Epidermal melanocyte (primary cell): Measurements from ENCODE around the gene SPN.
"Not testable (repeated sequence)": the region's sequence is repeated elsewhere in the genome, so short reads cannot be mapped to it uniquely, and the experiment has no call there.

Experiments
- DNase-seq: peaks from one replicate; pipeline ENCODE4 v3.0.0; 2011; ENCODE audit warnings: low spot score; ENCODE audit not compliant: insufficient read length

Gene SPN

DNA sequence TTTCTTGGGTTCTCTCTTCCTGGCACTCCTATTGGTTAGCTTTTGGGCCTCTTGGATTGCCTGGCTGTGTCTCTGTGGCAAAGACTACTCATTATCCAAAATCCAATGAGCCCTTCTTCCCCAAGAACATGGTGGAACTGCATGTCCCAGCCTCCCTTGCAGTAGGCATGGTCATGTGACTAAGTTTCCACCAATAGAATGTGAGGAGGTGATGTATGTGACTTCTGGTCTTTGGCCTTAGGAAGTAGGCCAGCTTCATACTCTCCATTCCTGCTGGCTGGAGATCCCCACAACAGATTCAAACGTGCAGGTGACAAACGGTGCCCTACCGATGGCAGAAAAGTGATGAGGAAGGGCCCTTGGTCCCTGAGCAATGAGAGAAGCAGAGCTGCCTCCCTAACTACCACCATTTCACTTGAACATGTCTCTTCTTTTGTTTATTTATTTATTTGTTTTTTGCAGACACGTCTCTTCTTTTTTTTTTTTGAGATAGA lies 17.3 kb upstream of the SPN start:
- no peak for DNase-seq

DNA sequence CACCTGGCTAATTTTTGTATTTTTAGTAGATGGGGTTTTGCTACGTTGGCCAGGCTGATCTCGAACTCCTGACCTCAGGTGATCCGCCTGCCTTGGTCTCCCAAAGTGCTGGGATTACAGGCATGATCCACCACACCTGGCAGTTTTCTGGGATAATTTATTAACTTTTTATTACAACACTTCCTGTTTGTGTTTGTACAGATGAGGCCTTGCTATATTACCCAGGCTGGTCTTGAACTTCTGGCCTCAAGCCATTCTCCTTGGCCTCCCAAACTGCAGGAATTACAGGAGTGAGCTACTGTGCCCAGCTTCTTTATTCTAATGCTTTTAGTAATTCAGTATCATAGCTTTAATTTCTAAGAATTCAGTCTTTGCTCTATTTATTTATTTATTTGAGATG lies 16.1 kb upstream of the SPN start:
- no peak for DNase-seq

DNA sequence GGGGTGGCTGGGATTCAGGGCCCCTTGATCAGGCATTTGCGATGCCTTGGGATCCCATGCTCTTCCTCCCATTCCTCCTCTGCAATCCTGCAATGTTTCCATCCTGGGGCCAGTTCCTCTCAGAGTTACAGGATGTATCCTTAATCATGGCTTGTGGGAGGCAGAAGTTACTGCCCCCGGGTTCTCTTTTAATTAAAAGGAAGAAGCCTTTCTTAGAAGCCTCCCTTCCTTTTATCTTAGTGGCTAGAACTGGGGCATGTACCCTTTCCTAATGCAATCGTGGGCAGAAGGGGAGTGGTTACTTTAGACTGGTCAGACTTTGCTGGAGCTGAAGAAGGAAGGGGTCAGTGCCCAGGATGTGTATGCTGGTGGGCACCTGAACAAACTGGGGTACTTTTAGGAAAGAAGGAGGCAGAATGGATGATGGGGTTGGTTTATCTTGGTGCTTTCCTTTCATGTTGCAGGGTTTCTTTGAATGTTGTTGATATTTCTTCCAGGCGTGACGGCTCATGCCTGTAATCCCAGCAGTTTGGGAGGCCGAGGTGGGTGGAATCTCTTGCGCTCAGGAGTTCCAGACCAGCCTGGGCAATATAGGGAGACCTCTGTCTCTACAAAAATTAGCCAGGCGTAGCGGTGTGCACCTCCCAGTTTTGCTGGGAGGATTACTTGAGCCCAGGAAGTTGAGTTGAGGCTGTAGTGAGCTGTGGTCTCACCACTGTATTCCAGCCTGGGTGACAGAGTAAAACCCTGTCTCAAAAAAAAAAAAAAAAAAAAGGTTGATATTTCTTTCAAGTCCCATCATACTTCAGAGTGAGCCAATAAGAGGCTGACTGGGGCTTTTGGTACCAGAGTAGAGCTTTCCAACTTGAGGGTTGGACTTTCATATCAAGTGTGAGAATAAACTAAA lies 13.2 kb upstream of the SPN start:
- DNase-seq: no peak

DNA sequence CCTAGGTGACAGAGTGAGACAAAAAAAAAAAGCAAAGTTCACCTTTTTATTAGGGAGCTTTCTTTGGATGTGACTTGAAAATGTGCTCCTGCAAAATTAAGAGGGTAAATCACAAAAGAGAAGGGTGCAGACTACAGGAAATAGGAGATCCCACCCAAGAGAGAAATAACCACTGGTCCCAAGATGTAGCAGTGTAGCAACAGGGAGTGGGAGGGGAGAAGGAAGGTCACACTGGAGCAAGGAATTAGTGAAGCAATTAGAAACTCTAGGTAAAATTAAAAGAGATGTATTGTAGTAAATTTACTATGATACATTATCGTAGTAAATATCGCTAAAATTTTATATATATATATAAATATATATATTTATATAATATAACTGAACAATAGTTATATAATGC lies 12.3 kb upstream of the SPN start:
- no peak for DNase-seq

DNA sequence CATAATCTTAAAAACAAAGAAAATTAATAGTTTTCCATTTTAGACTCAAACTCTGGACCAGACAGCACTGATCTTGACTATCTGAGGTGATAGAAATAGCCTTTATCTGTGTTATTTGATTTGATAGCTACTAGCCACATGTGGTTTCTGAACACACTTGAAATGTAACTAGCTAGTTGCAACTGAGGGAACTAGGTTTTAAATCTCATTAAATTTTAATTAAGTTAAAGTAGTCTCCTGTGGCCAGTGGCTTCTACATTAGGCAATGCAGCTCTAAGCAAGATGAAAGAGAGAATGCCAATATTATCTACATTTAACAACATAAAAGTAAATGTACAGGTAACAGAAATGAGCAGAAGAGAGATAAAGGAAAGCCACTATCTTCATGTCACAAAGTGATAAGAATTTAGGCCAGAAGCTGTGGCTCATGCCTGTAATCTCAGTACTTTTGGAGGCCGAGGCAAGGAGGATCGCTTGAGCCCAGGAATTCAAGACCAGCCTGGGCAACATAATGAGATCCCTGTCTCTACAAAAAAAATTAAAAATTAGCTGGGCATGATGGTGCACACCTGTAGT lies 11.2 kb upstream of the SPN start:
- DNase-seq: no peak

DNA sequence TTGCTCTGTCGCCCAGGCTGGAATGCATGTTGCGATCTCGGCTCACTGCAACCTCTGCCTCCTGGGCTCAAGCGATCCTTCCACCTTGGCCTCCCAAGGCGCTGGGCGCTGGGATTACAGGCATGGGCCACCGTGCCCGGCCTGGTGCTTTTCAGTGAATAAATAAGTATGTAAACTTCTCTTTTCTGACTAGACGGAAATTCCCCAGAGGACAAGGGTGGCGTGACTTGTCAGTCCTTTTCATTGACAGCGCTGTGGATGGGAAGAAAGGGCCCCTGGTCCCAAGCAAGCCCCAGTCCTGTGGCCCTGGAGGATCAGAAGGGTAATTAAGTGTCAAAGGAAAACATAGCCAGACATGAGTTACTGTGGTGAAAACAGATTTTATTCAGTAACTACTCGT lies 9.6 kb upstream of the SPN start:
- DNase-seq: no peak

DNA sequence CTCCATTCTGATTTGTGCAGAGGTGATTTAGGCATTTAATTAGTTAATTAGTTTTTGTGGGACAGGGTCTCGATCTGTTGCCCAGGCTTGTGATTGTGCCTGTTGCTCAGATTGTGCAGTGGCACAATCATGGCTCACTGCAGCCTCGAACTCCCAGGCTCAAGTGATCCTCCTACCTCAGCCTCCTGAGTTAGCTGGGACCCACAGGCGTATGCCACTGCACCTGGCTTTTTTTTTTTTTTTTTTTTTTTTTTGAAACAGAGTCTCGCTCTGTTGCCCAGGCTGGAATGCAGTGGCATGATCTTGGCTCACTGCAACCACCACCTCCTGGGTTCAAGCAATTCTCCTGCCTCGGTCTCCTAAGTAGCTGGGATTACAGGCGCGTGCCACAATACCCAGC lies 9.2 kb upstream of the SPN start:
- not testable (repeated sequence) for DNase-seq

DNA sequence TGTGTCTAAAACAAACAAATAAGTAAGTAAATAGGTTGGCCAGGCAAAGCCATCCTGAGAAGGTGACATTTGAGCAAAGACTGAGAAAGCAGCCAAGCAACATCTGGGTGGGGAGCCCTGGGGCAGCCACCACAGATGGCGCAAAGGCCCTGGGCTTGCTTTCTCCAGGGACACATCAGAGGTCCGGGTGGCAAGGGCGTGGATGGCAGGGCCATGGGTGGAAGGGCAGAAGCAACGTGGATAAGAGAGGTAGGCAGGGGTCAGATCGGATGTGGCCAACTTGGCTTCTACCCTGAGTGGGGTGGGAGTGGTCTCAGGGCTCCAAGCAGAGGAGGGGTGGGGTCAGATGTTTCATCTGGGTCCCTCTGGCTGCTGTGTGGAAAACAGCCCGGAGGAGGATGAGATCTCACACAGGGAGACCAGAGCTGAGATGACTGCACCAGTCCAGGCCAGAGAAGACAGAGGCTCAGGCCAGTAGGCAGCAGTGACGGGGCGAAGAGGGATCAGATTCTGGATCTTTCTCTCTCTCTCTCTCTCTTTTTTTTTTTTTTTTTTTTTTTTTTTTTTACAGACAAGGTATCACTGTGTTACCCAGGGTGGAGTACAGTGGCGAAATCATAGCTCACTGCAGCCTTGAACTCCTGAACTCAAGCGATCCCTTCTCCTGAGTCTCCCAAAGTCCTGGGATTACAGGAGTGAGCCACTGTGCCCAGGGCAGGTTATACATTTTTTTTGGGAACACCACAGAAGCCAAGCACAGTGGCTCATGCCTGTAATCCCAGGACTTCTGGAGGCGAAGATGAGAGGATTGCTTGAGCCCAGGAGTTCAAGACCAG lies 6.1 kb upstream of the SPN start:
- no peak for DNase-seq

DNA sequence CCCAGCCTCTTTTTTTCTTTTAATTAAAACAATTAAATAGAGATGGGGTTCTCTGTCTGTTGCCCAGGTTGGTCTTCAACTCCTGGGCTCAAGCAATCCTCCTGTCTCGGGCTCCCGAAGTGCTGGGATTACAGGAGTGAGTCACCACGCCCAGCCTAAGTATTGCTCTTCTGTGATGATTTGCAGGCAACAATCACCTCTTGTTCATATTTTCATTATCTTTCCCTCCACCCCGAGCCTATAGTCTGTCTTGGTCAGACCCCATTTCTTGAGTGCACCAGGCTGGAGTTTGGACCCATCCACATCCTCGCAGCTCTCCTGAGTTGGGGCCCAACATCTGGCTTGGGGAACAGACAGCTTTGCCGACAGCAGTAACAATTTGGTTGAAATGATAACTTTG lies 4.3 kb upstream of the SPN start:
- DNase-seq: no peak

DNA sequence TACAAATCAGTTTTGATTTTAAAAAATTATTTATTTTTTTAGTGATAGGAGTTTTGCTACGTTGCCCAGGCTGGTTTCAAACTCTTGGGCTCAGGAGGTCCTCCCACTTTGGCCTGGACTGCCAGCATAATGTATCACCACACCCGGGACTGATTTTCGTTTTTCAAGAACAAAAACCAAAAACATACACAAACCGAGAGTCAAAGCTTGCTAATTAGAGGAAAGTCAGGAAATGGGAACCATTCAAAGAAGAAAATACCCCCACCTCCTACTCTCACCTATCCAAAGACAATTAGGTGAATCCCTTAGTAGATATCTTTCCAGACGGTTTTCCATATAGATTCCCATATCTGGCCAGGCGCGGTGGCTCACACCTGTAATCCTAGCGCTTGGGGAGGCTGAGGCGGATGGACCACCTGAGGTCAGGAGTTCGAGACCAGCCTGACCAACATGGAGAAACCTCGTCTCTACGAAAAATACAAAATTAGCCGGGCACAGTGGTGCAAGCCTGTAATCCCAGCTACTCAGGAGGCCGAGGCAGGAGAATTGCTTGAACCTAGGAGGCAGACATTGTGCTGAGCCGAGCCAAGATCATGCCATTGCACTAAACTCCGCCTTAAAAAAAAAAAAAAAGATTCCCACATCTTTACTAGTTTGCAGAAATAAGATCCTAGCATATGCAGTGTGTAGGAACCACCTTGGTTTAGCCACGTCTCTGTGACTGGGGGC lies 883 bp upstream of the SPN start:
- DNase-seq: no peak

DNA sequence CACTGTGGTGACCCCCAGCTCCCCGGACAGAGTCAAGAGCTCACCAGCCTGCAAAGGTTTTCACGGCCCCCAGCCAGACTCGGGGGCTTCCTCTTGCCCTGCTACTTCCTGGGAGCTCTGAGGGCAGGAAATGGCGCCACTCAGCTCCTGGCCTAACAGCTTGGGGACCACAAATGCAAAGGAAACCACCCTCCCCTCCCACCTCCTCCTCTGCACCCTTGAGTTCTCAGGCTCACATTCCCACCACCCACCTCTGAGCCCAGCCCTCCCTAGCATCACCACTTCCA lies 375 bp upstream of the SPN start:
- DNase-seq: no peak

DNA sequence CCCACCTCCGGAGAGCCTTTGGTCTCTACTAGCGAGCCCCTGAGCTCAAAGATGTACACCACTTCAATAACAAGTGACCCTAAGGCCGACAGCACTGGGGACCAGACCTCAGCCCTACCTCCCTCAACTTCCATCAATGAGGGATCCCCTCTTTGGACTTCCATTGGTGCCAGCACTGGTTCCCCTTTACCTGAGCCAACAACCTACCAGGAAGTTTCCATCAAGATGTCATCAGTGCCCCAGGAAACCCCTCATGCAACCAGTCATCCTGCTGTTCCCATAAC lies 702 bp downstream of the SPN start:
- no peak for DNase-seq

DNA sequence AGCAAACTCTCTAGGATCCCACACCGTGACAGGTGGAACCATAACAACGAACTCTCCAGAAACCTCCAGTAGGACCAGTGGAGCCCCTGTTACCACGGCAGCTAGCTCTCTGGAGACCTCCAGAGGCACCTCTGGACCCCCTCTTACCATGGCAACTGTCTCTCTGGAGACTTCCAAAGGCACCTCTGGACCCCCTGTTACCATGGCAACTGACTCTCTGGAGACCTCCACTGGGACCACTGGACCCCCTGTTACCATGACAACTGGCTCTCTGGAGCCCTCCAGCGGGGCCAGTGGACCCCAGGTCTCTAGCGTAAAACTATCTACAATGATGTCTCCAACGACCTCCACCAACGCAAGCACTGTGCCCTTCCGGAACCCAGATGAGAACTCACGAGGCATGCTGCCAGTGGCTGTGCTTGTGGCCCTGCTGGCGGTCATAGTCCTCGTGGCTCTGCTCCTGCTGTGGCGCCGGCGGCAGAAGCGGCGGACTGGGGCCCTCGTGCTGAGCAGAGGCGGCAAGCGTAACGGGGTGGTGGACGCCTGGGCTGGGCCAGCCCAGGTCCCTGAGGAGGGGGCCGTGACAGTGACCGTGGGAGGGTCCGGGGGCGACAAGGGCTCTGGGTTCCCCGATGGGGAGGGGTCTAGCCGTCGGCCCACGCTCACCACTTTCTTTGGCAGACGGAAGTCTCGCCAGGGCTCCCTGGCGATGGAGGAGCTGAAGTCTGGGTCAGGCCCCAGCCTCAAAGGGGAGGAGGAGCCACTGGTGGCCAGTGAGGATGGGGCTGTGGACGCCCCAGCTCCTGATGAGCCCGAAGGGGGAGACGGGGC lies 1.3 kb downstream of the SPN start:
- no peak for DNase-seq

DNA sequence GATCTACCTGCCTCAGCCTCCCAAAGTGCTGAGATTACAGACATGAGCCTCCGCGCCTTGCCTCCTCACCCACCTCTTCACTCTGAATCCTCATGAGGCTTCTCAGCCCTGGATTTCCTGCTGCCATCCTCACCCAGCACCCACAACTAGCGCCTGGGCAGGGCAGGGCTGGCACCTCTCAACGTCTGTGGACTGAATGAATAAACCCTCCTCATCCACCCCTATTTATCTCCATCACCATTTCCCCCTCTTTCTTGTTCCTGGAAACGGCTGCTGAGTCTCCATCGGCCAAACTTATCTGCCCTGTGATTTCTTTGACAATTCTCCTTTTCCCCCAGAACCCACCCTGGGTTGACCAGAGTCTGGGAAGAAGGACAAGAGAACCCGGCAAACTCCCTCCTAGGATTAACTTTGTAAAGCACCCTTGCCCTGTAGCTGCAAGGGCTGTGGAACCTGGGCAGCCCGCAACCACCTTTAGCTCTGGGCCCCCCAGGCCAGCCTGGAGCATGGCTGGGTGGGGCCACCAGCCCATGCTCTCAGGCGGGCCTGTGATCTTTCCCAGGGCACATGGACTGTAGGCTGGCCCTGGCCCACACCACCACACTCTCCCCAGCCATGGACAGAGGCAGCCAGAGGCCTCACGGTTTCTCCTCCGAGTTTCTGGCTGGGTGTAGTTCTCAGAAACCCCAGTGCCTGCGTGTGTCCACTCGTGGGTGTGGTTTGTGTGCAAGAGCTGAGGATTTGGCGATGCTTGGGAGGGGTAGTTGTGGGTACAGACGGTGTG lies 2.4 kb downstream of the SPN start:
- no peak for DNase-seq

DNA sequence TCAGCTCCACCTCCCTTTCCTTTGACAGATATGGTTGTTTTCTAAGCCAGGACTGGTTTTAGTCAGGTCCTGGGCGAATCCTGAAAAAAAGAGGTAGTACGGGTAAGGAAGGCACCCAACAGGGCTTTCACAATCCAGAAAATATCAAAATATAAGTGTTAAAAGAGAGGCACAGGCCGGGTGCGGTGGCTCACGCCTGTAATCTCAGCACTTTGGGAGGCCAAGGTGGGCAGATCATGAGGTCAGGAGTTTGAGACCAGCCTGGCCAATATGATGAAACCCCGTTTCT lies 4.2 kb downstream of the SPN start:
- not testable (repeated sequence) for DNase-seq

DNA sequence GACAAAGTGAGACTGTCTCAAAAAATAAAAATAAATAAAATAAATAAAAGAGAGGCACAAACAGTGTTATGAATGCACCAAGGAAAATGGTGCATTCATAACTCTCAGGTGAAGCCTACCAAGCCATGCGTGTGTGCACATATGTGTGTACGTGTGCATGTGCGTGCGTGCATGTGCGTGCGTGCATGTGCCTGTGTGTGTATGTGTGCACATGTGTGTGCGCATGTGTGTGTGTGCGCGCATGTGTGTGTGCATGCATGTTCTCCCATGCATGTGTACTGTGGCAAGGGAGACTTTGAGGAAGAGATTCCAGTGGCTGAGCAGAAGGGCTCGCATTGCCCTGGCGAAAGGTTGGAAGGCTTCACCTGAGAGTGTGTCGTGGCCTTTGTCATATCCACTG lies 4.7 kb downstream of the SPN start:
- no peak for DNase-seq

DNA sequence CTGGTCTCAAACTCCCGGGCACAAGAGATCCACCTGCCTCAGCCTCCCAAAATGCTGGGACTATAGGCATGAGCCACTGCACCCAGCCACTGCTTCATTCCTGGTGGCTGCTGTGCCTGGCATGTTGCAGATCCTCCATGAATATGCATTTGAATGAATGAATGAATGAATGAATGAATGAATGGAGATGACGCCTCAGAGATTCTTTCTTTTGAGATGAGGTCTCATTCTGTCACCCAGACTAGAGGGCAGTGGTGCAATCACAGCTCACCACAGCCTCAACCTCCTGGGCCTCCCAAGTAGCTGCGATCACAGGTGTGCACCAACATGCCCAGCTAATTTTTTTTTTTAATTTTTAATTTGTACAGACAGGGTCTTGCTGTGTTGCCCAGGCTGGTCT lies 5.2 kb downstream of the SPN start:
- no peak for DNase-seq

DNA sequence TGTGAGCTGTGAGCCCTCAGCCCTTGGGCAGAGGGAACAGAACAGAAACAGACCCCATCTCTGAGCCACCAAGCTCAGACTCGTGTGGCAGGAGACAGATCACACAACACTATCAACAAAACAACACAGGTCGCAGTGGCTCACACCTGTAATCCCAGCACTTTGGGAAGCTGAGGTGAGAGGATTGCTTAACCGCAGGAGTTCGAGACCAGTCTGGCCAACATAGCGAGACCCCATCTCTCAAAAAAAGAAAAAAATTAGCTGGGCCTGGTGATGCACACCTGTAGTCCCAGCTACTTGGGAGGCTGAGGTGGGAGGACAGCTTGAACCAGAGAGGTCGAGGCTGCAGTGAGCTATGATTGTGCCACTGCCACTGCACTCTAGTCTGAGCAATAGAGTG lies 10.5 kb downstream of the SPN start:
- no peak for DNase-seq

DNA sequence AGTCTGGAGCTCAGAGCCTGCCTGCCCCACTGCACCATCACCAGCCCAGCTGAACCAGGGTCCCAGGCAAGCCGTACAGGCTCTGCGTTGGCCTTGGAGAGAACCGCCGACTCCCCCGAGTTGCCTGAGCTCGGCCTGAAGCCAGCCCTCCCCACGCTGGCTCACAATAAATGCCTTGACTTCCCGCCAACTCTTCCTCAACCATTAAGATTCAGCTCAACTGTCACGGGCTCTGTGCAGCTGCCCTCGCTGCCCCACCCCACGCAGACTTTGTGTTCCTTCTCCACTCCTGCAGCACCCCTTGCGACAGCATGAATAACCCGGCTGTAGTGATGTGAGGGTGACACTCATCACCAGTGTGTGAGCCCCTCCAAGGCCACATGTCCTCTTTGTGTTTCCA lies 11.1 kb downstream of the SPN start:
- no peak for DNase-seq

DNA sequence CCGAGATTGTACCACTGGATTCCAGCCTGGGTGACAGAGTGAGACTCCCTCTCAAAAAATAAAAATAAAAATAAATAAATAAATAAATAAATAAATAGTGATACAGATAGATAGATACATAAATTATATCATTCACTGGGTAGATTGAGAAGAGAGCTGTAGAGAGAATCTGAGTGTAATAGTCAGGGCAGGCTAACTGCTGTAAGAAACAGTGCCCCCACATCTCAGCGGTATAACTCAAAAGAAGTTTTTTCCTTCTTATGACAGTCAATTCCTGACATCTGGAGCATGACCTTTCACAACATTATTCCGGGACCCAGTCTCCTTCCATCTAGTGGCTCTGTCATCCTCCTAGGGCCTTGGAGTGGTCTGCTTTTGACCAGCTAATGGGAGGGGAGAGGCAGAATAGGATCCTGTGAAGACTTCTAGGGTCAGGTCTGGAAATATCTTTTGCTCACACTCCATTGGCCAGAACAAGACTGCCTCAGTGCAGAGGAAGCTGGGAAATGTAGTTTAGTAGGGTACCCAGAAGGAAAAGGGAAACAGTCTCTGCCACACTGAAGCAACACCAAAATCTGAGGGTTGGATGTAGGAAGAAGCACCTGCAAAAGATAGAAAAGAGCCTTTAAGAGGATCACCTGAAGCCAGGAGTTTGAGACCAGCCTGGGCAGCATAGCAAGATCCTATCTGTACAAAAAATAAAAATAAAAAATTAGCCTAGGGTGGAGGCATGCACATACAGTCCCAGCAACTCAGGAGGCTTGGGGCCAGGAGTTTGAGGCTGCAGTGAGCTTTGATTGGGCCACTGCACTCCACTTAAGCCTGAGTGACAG lies 13.0 kb downstream of the SPN start:
- no peak for DNase-seq
